ENCODE results near the gene OSBP. TPM values are rescaled to one million over a fixed set of nuclear protein-coding genes. Genes with fewer than 3 reads are reported as not detected.
A peak's percentile ranks its signal among the peaks of the same experiment; 100 is the strongest.

OSBP gene
- total and polyA plus RNA-seq, 9 of the 15 experiments (the other 6 are each of a cell fraction or from before 2014, with no cell fraction given) = 11.7 to 49.0 (median 28.7) TPM

GRCh38 chr11:59560702-59561473, 54.7 kb downstream of the OSBP start (continued):
- TF ChIP-seq, protein P1, sequence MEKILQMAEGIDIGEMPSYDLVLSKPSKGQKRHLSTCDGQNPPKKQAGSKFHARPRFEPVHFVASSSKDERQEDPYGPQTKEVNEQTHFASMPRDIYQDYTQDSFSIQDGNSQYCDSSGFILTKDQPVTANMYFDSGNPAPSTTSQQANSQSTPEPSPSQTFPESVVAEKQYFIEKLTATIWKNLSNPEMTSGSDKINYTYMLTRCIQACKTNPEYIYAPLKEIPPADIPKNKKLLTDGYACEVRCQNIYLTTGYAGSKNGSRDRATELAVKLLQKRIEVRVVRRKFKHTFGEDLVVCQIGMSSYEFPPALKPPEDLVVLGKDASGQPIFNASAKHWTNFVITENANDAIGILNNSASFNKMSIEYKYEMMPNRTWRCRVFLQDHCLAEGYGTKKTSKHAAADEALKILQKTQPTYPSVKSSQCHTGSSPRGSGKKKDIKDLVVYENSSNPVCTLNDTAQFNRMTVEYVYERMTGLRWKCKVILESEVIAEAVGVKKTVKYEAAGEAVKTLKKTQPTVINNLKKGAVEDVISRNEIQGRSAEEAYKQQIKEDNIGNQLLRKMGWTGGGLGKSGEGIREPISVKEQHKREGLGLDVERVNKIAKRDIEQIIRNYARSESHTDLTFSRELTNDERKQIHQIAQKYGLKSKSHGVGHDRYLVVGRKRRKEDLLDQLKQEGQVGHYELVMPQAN (IDR thresholded peaks at IDR 0.05; ENCODE audit: borderline replicate concordance) = peak; percentile 95
- TF ChIP-seq THRB (CRISPR knock-in tag; conservative IDR thresholded peaks at IDR 0.05) (no peak), POLR2A (conservative IDR thresholded peaks at IDR 0.05) (peak; percentile 57; the same call in 1 of the 2 replicates), ARID4B (CRISPR knock-in tag; IDR thresholded peaks at IDR 0.05) (0 out of 2 replicates have a peak, but pooled peaks have one; percentile 69), NONO (IDR thresholded peaks at IDR 0.05; ENCODE audit: low read depth in 2 of 2, low read length in 1 of 2) (no peak), HMGN3 (IDR thresholded peaks at IDR 0.05; ENCODE audit: borderline replicate concordance, extremely low read depth, insufficient read length, low read depth, low read length) (no peak), NRF1 (conservative IDR thresholded peaks at IDR 0.05 in 1 of 2, IDR thresholded peaks at IDR 0.05 in 1 of 2) (peak; percentile 84 to 87), TCF3 (CRISPR knock-in tag; IDR thresholded peaks at IDR 0.05) (0 out of 2 replicates have a peak, but pooled peaks have one; percentile 21), MCM7 (IDR thresholded peaks at IDR 0.05) (no peak), TGIF2 (CRISPR knock-in tag; IDR thresholded peaks at IDR 0.05) (no peak; the same call in 1 of the 2 replicates), ZNF174 (CRISPR knock-in tag; IDR thresholded peaks at IDR 0.05) (no peak), PTBP1 (IDR thresholded peaks at IDR 0.05; ENCODE audit: low read depth, low read length) (no peak), NFRKB (IDR thresholded peaks at IDR 0.05; ENCODE audit: low read depth) (peak; percentile 10; the same call in 1 of the 2 replicates), CREBBP (IDR thresholded peaks at IDR 0.05; ENCODE audit: low read depth, low read length) (no peak)
- TF ChIP-seq, protein P2, sequence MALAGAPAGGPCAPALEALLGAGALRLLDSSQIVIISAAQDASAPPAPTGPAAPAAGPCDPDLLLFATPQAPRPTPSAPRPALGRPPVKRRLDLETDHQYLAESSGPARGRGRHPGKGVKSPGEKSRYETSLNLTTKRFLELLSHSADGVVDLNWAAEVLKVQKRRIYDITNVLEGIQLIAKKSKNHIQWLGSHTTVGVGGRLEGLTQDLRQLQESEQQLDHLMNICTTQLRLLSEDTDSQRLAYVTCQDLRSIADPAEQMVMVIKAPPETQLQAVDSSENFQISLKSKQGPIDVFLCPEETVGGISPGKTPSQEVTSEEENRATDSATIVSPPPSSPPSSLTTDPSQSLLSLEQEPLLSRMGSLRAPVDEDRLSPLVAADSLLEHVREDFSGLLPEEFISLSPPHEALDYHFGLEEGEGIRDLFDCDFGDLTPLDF (CRISPR knock-in tag; IDR thresholded peaks at IDR 0.05) = no peak
- TF ChIP-seq, protein P3, sequence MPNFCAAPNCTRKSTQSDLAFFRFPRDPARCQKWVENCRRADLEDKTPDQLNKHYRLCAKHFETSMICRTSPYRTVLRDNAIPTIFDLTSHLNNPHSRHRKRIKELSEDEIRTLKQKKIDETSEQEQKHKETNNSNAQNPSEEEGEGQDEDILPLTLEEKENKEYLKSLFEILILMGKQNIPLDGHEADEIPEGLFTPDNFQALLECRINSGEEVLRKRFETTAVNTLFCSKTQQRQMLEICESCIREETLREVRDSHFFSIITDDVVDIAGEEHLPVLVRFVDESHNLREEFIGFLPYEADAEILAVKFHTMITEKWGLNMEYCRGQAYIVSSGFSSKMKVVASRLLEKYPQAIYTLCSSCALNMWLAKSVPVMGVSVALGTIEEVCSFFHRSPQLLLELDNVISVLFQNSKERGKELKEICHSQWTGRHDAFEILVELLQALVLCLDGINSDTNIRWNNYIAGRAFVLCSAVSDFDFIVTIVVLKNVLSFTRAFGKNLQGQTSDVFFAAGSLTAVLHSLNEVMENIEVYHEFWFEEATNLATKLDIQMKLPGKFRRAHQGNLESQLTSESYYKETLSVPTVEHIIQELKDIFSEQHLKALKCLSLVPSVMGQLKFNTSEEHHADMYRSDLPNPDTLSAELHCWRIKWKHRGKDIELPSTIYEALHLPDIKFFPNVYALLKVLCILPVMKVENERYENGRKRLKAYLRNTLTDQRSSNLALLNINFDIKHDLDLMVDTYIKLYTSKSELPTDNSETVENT (CRISPR knock-in tag; IDR thresholded peaks at IDR 0.05) = peak; percentile 56; the same call in 1 of the 2 replicates

Measured in K562 (cell line).